Measurements from ENCODE around the gene SINHCAF. TPM values are rescaled to one million over a fixed set of nuclear protein-coding genes. Genes with fewer than 3 reads are reported as not detected.

SINHCAF gene
- total RNA-seq, 1 experiment from 2014 or later: 179 TPM

DNA sequence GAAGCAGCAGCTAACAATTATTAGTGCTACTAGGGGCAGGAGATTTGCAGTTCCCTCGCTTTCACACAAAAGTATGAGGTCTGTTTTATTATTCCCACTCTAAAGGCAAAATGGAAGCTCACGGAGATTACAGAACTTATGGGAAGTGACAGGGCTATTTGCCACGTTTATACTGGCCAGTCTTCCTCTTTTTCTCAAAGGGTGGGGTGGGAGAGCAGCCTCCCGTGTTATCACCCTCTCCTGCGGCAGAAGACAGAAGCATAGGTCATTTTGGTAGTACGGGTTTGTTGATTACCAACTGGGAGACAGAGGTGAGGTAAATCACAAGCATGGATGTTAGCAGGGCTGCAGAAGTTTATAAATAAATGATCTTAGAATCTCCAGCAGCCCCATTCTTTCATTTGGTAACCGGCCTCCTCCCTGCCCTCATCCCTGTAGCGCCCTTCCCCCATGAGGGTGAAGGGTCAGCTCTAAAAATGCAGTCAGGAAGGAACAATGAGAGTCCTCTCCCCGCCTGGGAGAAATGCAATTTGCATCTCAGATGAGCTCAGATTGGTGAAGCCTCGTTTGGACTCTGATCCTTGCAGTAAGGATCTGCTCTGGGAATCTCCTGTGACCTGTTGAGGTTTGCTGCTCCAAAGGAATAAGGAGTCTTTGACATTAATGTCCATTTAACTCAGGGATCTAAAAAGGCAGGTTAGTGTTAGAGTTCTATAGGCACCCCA, 44.7 kb upstream of the SINHCAF start:
- TF ChIP-seq FOSL1 (IDR thresholded peaks at IDR 0.05; ENCODE audit: low read depth) (no peak), MAX (IDR thresholded peaks at IDR 0.05) (no peak), POLR2A (IDR thresholded peaks at IDR 0.05; ENCODE audit: borderline replicate concordance, extremely low read depth, insufficient read depth, insufficient read length) (no peak), JUND (IDR thresholded peaks at IDR 0.05) (no peak), SIN3A (IDR thresholded peaks at IDR 0.05; ENCODE audit: low read depth) (no peak)
- ChIA-PET RAD21 (ENCODE audit: low non-redundant PET in 1 of 2, low total read pairs in 2 of 2, uncharacterized antibody in 2 of 2, unreplicated experiment in 2 of 2) (no interaction called here), CTCF (no interaction called here), POLR2A (interaction anchor here (0.5 kb wide), 1 partner anchor 972 kb away, joined by 3 read pairs; no protein-coding TSS in a partner anchor)
- Histone ChIP-seq H3K27ac (ENCODE audit: low read depth, low read length) (no peak overlapping the region), H3K4me3 (replicated peaks in 1 of 2; ENCODE audit: low read depth in 1 of 2, low read length in 2 of 2) (no peak overlapping the region), H3K27me3 (ENCODE audit: insufficient read depth, low read length) (no peaks in the 10 kb centered on the region), H3K4me2 (ENCODE audit: low read length) (no peak overlapping the region), H3K9me3 (ENCODE audit: control insufficient read depth in 1 of 2, insufficient read depth in 1 of 2, low read depth in 1 of 2, low read length in 2 of 2) (no peaks in the 10 kb centered on the region), H3K9me2 (ENCODE audit: insufficient read depth) (no peaks in the 10 kb centered on the region), H3K36me3 (ENCODE audit: control insufficient read depth in 1 of 2, insufficient read depth in 2 of 2, low read length in 2 of 2) (no peaks in the 10 kb centered on the region), H3K79me2 (ENCODE audit: insufficient read depth, low read length) (no peaks in the 10 kb centered on the region), H2AFZ (ENCODE audit: low read depth, low read length, poor library complexity, severe bottlenecking) (no peak overlapping the region), H3K9ac (ENCODE audit: low read length) (no peak overlapping the region), H4K20me1 (ENCODE audit: insufficient read depth) (no peaks in the 10 kb centered on the region), H3K4me1 (ENCODE audit: control insufficient read depth in 1 of 2, insufficient read depth in 2 of 2, low read length in 2 of 2) (peaks cover 3 to 4% of the 10 kb centered on the region in 2 experiments; a peak in 1 of 4 replicates)
- DNase-seq (ENCODE audit: low read depth, low spot score) (no peak), ATAC-seq (no peak)
- no TSS peak for BruUV-seq (replicated peaks)
- intact Hi-C loops (cut with micrococcal nuclease): no loop called here

DNA sequence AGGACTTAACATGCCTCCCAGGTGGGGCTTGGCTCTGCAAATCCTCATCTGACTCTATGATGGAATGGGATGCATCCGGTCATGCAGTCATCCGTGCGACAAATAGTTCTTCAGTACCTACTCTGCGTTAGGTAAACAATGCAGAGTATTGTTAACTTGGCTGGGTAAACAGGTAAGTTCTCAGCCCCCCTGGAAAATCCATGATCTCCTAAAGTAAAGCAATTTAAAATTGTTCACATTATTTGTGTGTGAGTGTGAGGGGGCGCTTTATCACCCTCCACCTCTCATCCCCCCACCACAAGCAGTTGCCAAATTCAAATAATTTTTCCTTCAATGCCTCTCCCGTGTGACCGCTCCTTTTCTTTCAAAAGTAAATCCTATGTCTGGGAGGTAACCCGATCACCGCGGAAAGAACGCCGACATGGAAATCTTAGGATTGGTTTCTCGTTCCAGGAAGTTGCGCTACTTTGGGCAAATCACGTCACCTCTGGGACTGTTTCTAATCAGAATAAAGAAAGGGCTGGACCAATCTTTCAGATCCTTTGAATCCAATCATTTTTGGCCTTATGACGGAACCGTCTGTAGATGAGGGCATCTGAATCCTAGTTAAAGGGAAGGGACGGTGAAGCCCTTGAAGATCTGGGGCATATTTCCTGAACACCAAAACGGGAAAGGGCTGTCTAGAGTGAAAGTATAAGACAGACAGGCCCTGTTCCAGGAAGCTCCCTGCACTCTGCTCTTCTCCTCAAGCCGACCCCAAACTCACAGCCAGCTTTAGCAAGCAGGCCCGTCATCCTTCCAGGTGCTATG, 44.0 kb upstream of the SINHCAF start:
- Histone ChIP-seq H3K27me3 (ENCODE audit: insufficient read depth, low read length) (no peaks in the 10 kb centered on the region), H3K4me2 (ENCODE audit: low read length) (no peak overlapping the region), H3K4me1 (ENCODE audit: control insufficient read depth in 1 of 2, insufficient read depth in 2 of 2, low read length in 2 of 2) (peaks cover 3 to 4% of the 10 kb centered on the region in 2 experiments; a peak in 1 of 4 replicates), H3K9ac (ENCODE audit: low read length) (no peak overlapping the region), H3K4me3 (replicated peaks in 1 of 2; ENCODE audit: low read depth in 1 of 2, low read length in 2 of 2) (no peak overlapping the region), H3K79me2 (ENCODE audit: insufficient read depth, low read length) (no peaks in the 10 kb centered on the region), H2AFZ (ENCODE audit: low read depth, low read length, poor library complexity, severe bottlenecking) (no peak overlapping the region), H4K20me1 (ENCODE audit: insufficient read depth) (no peaks in the 10 kb centered on the region), H3K36me3 (ENCODE audit: control insufficient read depth in 1 of 2, insufficient read depth in 2 of 2, low read length in 2 of 2) (no peaks in the 10 kb centered on the region), H3K9me2 (ENCODE audit: insufficient read depth) (no peaks in the 10 kb centered on the region), H3K27ac (ENCODE audit: low read depth, low read length) (no peak overlapping the region), H3K9me3 (ENCODE audit: control insufficient read depth in 1 of 2, insufficient read depth in 1 of 2, low read depth in 1 of 2, low read length in 2 of 2) (no peaks in the 10 kb centered on the region)
- intact Hi-C loops (cut with micrococcal nuclease): no loop called here
- ChIA-PET POLR2A (interaction anchor here (0.5 kb wide), 1 partner anchor 972 kb away, joined by 3 read pairs; no protein-coding TSS in a partner anchor), RAD21 (ENCODE audit: low non-redundant PET in 1 of 2, low total read pairs in 2 of 2, uncharacterized antibody in 2 of 2, unreplicated experiment in 2 of 2) (no interaction called here), CTCF (no interaction called here)
- no TSS peak for BruUV-seq (replicated peaks)
- no peak for ATAC-seq
- DNase-seq (ENCODE audit: low read depth, low spot score): no peak
- TF ChIP-seq EZH2 (IDR thresholded peaks at IDR 0.05): no peak
- no peak for TF ChIP-seq ZNF274 (IDR thresholded peaks at IDR 0.05; ENCODE audit: low read depth, low read length)
- no peak for TF ChIP-seq EZH2phosphoT487 (IDR thresholded peaks at IDR 0.05; ENCODE audit: borderline replicate concordance)
- no peak for TF ChIP-seq SIN3A (IDR thresholded peaks at IDR 0.05; ENCODE audit: low read depth)
- no peak for TF ChIP-seq ELF1 (IDR thresholded peaks at IDR 0.05; ENCODE audit: borderline replicate concordance, low read depth)
- TF ChIP-seq TCF7L2 (IDR thresholded peaks at IDR 0.05; ENCODE audit: borderline replicate concordance, extremely low read depth, insufficient read depth, insufficient read length): no peak
- no peak for TF ChIP-seq REST (IDR thresholded peaks at IDR 0.05; ENCODE audit: low read depth)
- TF ChIP-seq SRF (IDR thresholded peaks at IDR 0.05; ENCODE audit: low read depth): no peak
- no peak for TF ChIP-seq EGR1 (IDR thresholded peaks at IDR 0.05; ENCODE audit: low read depth)
- no peak for TF ChIP-seq CBX3 (IDR thresholded peaks at IDR 0.05; ENCODE audit: low read depth)

Data from HCT116 (cell line).